ENCODE results near the gene ALOX5AP.

- TF ChIP-seq CTCF (IDR thresholded peaks at IDR 0.05) (no peak), POLR2A (IDR thresholded peaks at IDR 0.05) (no peak)
Measured at GRCh38 chr13:30742901-30743300, 7.6 kb downstream of the ALOX5AP start.

Measured in vagina (tissue), 2 donors.